ENCODE results near the gene SENP7. TPM values are rescaled to one million over a fixed set of nuclear protein-coding genes. Genes with fewer than 3 reads are reported as not detected.
"Not testable (repeated sequence)": the region's sequence is repeated elsewhere in the genome, so short reads cannot be mapped to it uniquely, and the experiment has no call there.

Gene SENP7
- total and polyA plus RNA-seq, 7 donors: 2.1 to 33.5 (median 20.2) TPM

DNA sequence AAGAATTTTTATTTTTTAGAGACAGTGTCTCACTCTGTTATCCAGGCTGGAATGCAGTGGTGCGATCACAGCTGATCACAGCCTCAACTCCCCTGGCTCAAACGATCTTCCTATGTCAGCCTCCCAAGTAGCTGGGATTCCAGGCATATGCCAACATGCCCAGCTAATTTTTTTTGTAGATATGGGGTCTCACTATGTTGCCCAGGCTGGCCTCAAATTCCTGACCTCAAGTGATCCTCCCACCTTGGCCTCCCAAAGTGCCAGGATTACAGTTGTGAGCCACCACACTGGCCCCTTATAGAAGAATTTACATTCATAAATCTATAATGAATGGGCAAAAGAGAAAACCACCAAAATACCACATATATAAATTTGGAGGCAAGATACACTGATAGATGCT, 15.2 kb downstream of the SENP7 start:
- Histone ChIP-seq H3K27me3 (no peaks in the 10 kb centered on the region), H3K4me3 (no peak overlapping the region), H3K4me1 (peaks cover 0 to 8% (median 0%) of the 10 kb centered on the region in 4 donors), H3K36me3 (peaks cover 0 to 24% (median 0%) of the 10 kb centered on the region in 4 donors), H3K9me3 (no peaks in the 10 kb centered on the region), H3K27ac (no peak overlapping the region)
- intact Hi-C loops (cut with DNase I): no loop called here
- no peak for DNase-seq
- WGBS, 2 donors: 98 to 100% methylated on average over 2 of the region's 2 CpGs
- TF ChIP-seq POLR2A (IDR thresholded peaks at IDR 0.05): no peak

DNA sequence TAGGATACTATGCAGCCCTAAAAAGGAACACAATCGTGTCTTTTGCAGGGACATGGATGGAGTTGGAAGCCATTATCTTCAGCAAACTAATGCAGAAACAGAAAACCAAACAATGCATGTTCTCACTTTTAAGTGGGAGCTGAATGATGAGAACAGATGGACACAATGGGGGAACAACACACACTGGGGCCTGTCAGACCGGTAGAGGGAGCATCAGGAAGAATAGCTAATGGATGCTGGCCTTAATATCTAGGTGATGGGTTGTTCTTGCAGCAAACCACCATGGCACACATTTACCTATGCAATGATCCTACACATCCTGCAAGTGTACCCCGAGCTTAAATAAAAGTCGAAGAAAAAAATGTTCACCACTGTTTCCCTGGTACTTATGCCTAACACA, 17.5 kb downstream of the SENP7 start:
- H3K27ac ChIP-seq: no peak overlapping the region
- WGBS, 2 donors: 93% methylated on average over 4 of the region's 4 CpGs
- no peak overlapping the region for H3K4me3 ChIP-seq
- H3K36me3 ChIP-seq: peaks cover 0 to 34% (median 0%) of the 10 kb centered on the region in 4 donors
- H3K4me1 ChIP-seq: no peaks in the 10 kb centered on the region
- intact Hi-C loops (cut with DNase I): no loop called here
- H3K27me3 ChIP-seq: no peaks in the 10 kb centered on the region
- DNase-seq: no peak
- no peaks in the 10 kb centered on the region for H3K9me3 ChIP-seq
- TF ChIP-seq POLR2AphosphoS5 (IDR thresholded peaks at IDR 0.05) (no peak), EP300 (IDR thresholded peaks at IDR 0.05) (no peak), POLR2A (IDR thresholded peaks at IDR 0.05) (no peak)
- TF ChIP-seq, protein P1, sequence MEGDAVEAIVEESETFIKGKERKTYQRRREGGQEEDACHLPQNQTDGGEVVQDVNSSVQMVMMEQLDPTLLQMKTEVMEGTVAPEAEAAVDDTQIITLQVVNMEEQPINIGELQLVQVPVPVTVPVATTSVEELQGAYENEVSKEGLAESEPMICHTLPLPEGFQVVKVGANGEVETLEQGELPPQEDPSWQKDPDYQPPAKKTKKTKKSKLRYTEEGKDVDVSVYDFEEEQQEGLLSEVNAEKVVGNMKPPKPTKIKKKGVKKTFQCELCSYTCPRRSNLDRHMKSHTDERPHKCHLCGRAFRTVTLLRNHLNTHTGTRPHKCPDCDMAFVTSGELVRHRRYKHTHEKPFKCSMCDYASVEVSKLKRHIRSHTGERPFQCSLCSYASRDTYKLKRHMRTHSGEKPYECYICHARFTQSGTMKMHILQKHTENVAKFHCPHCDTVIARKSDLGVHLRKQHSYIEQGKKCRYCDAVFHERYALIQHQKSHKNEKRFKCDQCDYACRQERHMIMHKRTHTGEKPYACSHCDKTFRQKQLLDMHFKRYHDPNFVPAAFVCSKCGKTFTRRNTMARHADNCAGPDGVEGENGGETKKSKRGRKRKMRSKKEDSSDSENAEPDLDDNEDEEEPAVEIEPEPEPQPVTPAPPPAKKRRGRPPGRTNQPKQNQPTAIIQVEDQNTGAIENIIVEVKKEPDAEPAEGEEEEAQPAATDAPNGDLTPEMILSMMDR (IDR thresholded peaks at IDR 0.05): no peak

DNA sequence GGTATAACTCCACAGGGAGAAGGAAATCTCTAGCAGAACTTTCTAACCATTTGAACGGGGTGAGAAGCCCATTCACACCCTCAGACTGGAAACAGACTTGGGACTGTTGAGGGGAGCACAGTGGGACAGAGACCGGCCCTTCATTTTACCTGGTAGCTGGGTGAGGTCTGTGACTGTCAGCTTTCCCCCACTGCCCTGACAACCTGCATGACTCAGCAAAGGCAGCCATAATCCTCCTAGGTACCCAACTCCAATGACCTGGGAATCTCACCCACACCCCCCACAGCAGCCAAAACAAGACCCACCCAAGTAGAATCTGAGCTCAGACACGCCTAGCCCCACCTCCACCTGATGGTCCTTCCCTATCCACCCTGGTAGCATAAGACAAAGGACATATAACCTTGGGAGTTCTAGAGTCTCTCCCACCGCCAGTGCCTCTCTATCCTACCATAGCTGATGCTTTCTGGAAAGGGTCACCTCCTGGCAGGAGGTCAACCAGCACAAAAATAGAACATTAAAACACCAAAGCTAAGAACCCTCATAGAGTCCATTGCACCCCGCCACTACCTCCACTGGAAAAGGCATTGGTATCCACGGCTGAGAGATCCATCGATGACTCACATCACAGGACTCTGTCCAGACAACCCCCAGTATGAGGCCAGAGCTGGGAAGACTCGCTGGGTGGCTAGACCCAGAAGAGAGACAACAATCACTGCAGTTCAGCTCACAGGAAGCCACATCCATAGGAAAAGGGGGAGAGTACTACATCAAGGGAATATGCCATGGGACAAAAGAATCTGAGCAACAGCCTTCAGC, 28.0 kb downstream of the SENP7 start:
- intact Hi-C loops (cut with DNase I): no loop called here
- Histone ChIP-seq H3K27me3 (no peaks in the 10 kb centered on the region), H3K4me3 (no peak overlapping the region), H3K27ac (no peak overlapping the region), H3K4me1 (peaks cover 0 to 17% (median 4%) of the 10 kb centered on the region in 4 donors), H3K36me3 (peaks cover 0 to 20% (median 7%) of the 10 kb centered on the region in 4 donors), H3K9me3 (no peaks in the 10 kb centered on the region)
- 94 to 96% methylated on average over 8 of the region's 8 CpGs for WGBS, 2 donors
- TF ChIP-seq EP300 (IDR thresholded peaks at IDR 0.05) (no peak), POLR2A (IDR thresholded peaks at IDR 0.05) (no peak), POLR2AphosphoS5 (IDR thresholded peaks at IDR 0.05) (no peak)
- TF ChIP-seq, protein P1 (IDR thresholded peaks at IDR 0.05): no peak
- DNase-seq: no peak

DNA sequence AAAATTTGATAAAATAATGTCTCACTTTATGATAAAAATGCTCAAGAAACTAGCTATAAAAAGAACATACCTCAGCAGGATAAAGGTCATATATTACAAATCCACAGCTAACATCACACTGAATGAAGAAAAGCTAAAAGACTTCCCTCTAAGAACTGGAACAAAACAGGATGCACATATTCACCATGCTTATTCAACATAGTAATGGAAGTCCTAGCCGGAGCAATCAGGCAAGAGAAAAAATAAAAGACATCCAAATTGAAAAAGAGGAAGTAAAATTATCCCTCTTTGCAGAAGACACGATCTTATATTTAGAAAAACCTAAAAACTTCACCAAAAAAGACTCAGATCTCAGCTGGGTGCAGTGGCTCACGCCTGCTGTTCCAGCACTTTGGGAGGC, 34.0 kb downstream of the SENP7 start:
- DNase-seq: no peak
- 63 to 84% methylated on average over 3 of the region's 3 CpGs for WGBS, 2 donors
- H3K36me3 ChIP-seq: no peaks in the 10 kb centered on the region

DNA sequence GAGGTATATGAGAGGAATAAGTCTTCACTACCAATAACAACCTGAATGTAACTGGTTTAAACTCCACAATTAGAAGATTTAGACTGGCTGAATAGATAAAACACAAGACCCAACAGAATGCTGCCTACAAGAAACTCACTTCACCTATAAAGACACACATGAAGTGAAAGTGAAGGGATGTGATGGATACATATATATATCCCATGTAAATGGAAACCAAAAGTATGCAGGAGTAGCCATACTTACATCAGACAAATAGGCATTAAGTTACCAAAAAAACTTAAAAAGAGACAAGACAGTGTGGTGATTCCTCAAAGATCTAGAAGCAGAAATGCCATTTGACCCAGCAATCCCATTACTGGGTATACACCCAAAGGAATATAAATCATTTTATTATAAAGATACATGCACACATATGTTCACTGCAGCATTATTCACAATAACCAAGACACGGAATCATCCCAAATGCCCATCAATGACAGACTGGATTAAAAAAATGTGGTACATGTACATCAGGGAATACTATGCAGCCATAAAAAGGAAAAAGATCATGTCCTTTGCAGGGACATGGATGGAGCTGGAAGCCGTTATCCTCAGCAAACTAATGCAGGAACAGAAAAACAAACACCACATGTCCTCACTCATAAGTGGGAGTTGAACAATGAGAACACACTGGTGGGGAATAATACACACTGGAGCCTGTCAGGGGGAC, 38.0 kb downstream of the SENP7 start:
- DNase-seq; H3K9me3 ChIP-seq; H3K27ac ChIP-seq; H3K27me3 ChIP-seq; intact Hi-C loops (cut with DNase I); H3K36me3 ChIP-seq; H3K4me3 ChIP-seq; H3K4me1 ChIP-seq: not testable (repeated sequence)
- WGBS, 2 donors: 91 to 95% methylated on average over 2 of the region's 2 CpGs

More for the DNA sequence above, 34.0 kb downstream of the SENP7 start:
- H3K9me3 ChIP-seq: no peaks in the 10 kb centered on the region
- no peak overlapping the region for H3K27ac ChIP-seq
- intact Hi-C loops (cut with DNase I): no loop called here
- TF ChIP-seq EP300 (IDR thresholded peaks at IDR 0.05) (no peak), POLR2AphosphoS5 (IDR thresholded peaks at IDR 0.05) (no peak), POLR2A (IDR thresholded peaks at IDR 0.05) (no peak)
- H3K27me3 ChIP-seq: no peaks in the 10 kb centered on the region
- no peaks in the 10 kb centered on the region for H3K4me1 ChIP-seq
- no peak overlapping the region for H3K4me3 ChIP-seq

DNA sequence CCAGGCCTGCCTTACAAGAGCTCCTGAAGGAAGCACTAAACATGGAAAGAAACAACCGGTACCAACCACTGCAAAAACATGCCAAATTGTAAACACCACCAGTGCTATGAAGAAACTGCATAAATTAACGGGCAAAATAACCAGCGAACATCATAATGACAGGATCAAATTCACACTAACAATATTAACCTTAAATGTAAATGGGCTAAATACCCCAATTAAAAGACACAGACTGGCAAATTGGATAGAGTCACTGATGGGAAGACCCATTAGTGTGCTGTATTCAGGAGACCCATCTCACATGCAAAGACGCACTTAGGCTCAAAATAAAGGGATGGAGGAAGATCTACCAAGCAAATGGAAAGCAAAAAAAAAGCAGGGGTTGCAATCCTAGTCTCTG, 44.3 kb downstream of the SENP7 start:
- H3K4me1 ChIP-seq; H3K36me3 ChIP-seq; intact Hi-C loops (cut with DNase I); H3K27ac ChIP-seq; H3K27me3 ChIP-seq; DNase-seq; H3K4me3 ChIP-seq; H3K9me3 ChIP-seq: not testable (repeated sequence)
- WGBS, 2 donors: 96 to 97% methylated on average over 4 of the region's 4 CpGs

DNA sequence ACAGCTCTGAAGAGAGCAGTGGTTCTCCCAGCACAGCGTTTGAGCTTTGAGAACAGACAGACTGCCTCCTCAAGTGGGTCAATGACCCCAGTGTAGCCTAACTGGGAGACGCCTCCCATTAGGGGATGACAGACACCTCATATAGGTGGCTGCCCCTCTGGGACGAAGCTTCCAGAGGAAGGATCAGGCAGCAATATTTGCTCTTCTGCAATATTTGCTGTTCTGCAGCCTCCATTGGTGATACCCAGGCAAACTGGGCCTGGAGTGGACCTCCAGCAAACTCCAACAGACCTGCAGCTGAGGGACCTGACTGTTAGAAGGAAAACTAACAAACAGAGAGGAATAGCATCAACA, 45.7 kb downstream of the SENP7 start:
- H3K4me1 ChIP-seq; H3K27me3 ChIP-seq; DNase-seq; H3K4me3 ChIP-seq; intact Hi-C loops (cut with DNase I); H3K9me3 ChIP-seq; H3K36me3 ChIP-seq: not testable (repeated sequence)
- WGBS, 2 donors: 69 to 72% methylated on average over 3 of the region's 3 CpGs
- peak overlapping the region in 1 of 4 donors; percentile 28 for H3K27ac ChIP-seq
